Vagina (tissue), 2 donors: Measurements from ENCODE around the gene GSK3A.

ENCODE experiments used
- POLR2A ChIP-seq, 2 donors: fragments of 450-650 bp; IDR thresholded peaks; one replicate each; pipeline ENCODE4 v1.6.1; 2017; ENCODE audit warnings: antibody characterized with exemption in 2 of 2, mild to moderate bottlenecking in 2 of 2, moderate library complexity in 2 of 2
- TF ChIP-seq, protein P1 (sequence below), 3 experiments: fragments of 450-650 bp in 2 of 3; fragments of 200-600 bp in 1 of 3; sonication (generic) in 1 of 3; IDR thresholded peaks; one replicate each; pipeline ENCODE4 v1.5.1; 2017 to 2019; ENCODE audit warnings: antibody characterized with exemption in 3 of 3, mild to moderate bottlenecking in 2 of 3, moderate library complexity in 2 of 3

DNA sequence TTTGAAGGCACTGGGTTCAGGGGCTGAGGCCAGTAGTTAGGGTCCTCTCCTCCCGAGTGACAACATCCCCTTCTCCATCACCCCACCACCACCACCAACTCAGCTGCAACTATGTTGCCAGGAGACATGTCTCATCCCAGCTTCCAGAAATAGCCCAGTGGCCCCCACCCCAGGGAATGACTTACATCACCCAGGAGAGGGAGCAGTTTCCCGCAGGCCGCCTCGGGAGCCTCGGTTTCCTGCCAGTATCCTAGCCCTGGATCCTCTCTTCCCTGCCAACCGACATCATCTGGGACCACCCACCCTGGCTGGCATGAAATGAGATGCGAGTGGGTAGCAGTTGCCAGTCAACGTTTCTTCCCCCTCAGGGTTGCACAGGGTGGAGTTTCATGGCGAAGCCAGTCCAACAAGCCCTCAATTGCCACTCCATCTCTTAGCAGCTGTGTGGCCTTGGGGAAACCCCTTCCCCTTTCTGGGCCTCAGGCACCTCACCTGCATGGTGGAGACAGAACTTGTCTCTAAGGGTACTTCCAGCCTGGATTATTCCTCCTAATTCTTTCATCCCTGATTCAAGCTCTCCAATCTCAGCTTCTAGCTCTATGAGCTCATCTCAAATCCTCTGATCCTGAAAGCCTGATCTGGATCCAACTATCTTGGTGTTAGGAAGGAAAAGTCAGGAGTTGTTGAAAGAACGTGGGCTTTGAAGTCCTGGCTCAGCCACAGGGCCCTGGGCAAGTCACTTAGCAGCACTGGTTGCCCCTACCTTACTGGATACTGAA, 3.9 kb upstream of the GSK3A start:
- TF ChIP-seq, protein P1, sequence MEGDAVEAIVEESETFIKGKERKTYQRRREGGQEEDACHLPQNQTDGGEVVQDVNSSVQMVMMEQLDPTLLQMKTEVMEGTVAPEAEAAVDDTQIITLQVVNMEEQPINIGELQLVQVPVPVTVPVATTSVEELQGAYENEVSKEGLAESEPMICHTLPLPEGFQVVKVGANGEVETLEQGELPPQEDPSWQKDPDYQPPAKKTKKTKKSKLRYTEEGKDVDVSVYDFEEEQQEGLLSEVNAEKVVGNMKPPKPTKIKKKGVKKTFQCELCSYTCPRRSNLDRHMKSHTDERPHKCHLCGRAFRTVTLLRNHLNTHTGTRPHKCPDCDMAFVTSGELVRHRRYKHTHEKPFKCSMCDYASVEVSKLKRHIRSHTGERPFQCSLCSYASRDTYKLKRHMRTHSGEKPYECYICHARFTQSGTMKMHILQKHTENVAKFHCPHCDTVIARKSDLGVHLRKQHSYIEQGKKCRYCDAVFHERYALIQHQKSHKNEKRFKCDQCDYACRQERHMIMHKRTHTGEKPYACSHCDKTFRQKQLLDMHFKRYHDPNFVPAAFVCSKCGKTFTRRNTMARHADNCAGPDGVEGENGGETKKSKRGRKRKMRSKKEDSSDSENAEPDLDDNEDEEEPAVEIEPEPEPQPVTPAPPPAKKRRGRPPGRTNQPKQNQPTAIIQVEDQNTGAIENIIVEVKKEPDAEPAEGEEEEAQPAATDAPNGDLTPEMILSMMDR (IDR thresholded peaks at IDR 0.05), result peak; percentile 39 to 46 (median 43)
- no peak for TF ChIP-seq POLR2A (IDR thresholded peaks at IDR 0.05)
